ENCODE data around the gene CRACDL. TPM values are rescaled to one million over a fixed set of nuclear protein-coding genes. Genes with fewer than 3 reads are reported as not detected.
"Not testable (repeated sequence)": the region's sequence is repeated elsewhere in the genome, so short reads cannot be mapped to it uniquely, and the experiment has no call there.

The CRACDL gene
- total RNA-seq, 1 donor from 2014 or later: 6.2 TPM

- no peaks in the 10 kb centered on the region for H3K9me3 Mint-ChIP-seq
- TF ChIP-seq CTCF (conservative IDR thresholded peaks at IDR 0.05): no peak
- H3K4me3 Mint-ChIP-seq: no peak overlapping the region
- H3K36me3 Mint-ChIP-seq: no peaks in the 10 kb centered on the region
- no peaks in the 10 kb centered on the region for H3K27me3 Mint-ChIP-seq
- no peak overlapping the region for H3K27ac Mint-ChIP-seq
- peaks cover 4% of the 10 kb centered on the region for H3K4me1 Mint-ChIP-seq (ENCODE audit: unreplicated experiment)
- DNase-seq (ENCODE audit: extremely low spot score, unreplicated experiment): no peak
Observed at GRCh38 chr2:98753801-98754200, 182.2 kb downstream of the CRACDL start.

DNA sequence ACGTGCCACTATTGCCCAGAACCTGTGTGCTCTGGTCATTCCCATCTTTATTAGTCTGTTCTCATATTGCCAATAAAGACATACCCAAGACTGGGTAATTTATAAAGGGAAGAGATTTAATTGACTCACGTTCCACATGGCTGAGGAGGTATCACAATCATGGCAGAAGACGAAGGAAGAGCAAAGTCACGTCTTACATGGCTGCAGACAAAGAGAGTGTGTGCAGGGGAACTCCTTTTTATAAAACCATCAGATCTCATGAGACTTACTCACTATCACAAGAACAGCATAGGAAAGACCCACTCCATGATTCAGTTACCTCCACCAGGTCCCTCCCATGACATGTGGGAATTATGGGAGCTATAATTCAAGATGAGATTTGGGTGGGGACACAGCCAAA lies 183.3 kb downstream of the CRACDL start:
- not testable (repeated sequence) for H3K27me3 Mint-ChIP-seq; DNase-seq (ENCODE audit: extremely low spot score, unreplicated experiment); H3K36me3 Mint-ChIP-seq; H3K4me3 Mint-ChIP-seq; H3K4me1 Mint-ChIP-seq (ENCODE audit: unreplicated experiment); H3K27ac Mint-ChIP-seq; H3K9me3 Mint-ChIP-seq

DNA sequence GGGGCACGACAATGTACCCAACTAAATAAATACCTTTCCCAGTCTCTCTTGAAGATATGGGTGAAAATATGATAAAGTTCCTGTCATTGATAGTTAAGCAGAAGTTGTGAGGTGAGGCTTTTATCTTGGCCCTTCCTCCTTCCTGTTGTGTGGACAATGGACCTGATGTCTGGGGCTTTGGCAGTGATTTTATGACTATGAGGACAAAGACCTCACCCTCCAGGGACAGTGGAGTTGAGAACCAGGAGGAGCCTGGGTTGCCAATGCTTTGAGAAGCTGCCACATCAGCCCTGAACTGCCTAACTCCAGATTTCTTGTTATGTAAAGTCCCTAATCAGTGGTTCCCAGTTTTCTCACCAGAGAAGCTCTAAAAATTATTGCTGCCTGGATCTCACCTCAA lies 184.3 kb downstream of the CRACDL start:
- Mint-ChIP-seq H3K9me3 (no peaks in the 10 kb centered on the region), H3K27me3 (no peaks in the 10 kb centered on the region), H3K27ac (no peak overlapping the region), H3K36me3 (no peaks in the 10 kb centered on the region), H3K4me1 (ENCODE audit: unreplicated experiment) (peaks cover 13% of the 10 kb centered on the region), H3K4me3 (no peak overlapping the region)
- DNase-seq (ENCODE audit: extremely low spot score, unreplicated experiment): no peak
- no peak for TF ChIP-seq CTCF (conservative IDR thresholded peaks at IDR 0.05)

GRCh38 chr2:98750593-98751282 lies 185.3 kb downstream of the CRACDL start:
- DNase-seq (ENCODE audit: extremely low spot score, unreplicated experiment): no peak
- H3K9me3 Mint-ChIP-seq: no peaks in the 10 kb centered on the region
- H3K27ac Mint-ChIP-seq: no peak overlapping the region
- H3K27me3 Mint-ChIP-seq: no peaks in the 10 kb centered on the region
- peaks cover 13% of the 10 kb centered on the region for H3K4me1 Mint-ChIP-seq (ENCODE audit: unreplicated experiment)
- no peaks in the 10 kb centered on the region for H3K36me3 Mint-ChIP-seq
- no peak for TF ChIP-seq CTCF (conservative IDR thresholded peaks at IDR 0.05)
- no peak overlapping the region for H3K4me3 Mint-ChIP-seq

DNA sequence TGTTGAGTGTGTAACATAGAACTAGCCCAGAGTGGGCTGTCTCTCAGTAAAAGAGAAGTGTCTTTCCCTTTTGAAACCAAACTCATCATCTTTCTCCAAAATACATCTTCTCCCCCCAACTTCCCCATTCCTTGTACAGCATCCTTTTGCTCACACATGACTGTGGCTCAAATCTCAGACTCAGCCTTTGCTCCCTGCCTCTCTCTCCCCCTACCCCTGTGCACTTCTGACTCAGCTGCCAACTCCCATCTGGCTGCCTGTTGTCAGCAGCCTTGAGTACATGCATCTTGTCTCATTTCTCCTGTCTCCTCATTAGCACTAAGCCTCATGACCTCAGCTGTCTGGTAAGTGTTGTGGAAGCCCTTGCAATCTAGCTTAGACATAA lies 187.0 kb downstream of the CRACDL start:
- no peak for DNase-seq (ENCODE audit: extremely low spot score, unreplicated experiment)
- Mint-ChIP-seq H3K36me3 (no peaks in the 10 kb centered on the region), H3K27me3 (no peaks in the 10 kb centered on the region), H3K4me1 (ENCODE audit: unreplicated experiment) (peaks cover 13% of the 10 kb centered on the region), H3K27ac (no peak overlapping the region), H3K4me3 (no peak overlapping the region), H3K9me3 (no peaks in the 10 kb centered on the region)
- no peak for TF ChIP-seq CTCF (conservative IDR thresholded peaks at IDR 0.05)

- TF ChIP-seq CTCF (conservative IDR thresholded peaks at IDR 0.05): no peak
- Mint-ChIP-seq H3K27me3 (no peaks in the 10 kb centered on the region), H3K4me1 (ENCODE audit: unreplicated experiment) (peaks cover 13% of the 10 kb centered on the region), H3K9me3 (no peaks in the 10 kb centered on the region), H3K4me3 (no peak overlapping the region), H3K36me3 (no peaks in the 10 kb centered on the region), H3K27ac (no peak overlapping the region)
- no peak for DNase-seq (ENCODE audit: extremely low spot score, unreplicated experiment)
Observed at GRCh38 chr2:98748292-98749065, 187.5 kb downstream of the CRACDL start.

Measured in type B pancreatic cell (in vitro differentiated cells).